SKM-1 treated with dmso at 0.1 percent for 144 hours (cell line): ENCODE measurements around the gene DDIT4.
"Not testable (repeated sequence)": the region's sequence is repeated elsewhere in the genome, so short reads cannot be mapped to it uniquely, and the experiment has no call there.

Experiments
- DNase-seq: peaks from one replicate; lab custom pipeline; 2025; ENCODE audit not compliant: unreplicated experiment; lab: John Stamatoyannopoulos, UW

The DDIT4 gene

DNA sequence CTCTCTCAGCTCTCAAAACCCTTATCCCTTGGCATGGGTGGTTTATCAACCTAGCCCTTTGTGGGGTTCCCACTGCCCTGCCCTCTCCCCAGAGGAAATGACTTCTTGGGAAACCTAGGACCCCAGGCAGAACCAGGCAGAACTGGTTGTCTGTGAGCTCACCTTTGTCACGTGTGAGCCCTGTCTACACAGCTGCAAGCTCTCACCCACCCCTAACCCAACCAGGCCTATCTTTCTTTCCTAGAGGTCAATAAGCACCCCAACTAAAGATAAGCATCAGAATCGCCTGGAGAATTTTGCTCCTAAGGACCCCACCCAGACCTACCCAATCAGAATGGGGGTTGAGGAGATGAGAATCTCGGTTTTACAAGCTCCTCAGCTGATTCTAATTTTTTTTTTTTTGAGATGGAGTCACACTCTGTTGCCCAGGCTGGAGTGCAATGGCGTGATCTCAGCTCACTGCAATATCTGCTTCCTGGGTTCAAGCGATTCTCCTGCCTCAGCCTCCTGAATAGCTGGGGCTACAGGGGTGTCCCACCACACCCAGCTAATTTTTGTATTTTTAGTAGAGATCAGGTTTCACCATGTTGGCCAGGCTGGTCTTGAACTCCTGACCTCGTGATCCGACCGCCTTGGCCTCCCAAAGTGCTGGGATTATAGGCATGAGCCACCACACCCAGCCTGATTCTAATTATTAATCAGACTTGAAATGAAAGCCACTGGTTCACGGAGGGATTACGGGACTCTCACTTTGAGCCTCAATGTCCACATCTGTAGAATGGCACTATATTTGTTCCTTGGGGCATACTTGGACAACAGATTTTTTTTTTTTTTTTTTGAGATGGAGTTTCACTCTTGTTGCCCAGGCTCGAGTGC lies 7.5 kb upstream of the DDIT4 start:
- no peak for DNase-seq

DNA sequence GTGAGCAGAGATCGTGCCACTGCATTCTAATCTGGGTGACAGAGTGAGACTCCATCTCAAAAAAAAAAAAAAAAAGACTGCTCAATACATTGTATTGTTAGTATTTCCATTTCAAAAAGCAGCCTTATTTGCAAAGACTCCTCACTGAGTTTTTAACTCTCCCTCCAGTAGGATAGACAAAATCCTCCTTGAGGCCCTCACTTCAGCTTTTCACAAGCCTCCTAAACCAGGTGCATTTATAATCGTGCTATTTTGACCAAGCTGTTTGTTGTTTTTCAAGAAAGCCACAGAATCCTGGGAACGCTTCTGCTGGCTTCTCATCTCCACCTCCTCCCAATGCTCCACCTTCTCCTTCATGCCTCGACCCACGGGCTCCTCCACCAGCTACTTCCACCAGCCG lies 6.3 kb upstream of the DDIT4 start:
- DNase-seq: no peak

DNA sequence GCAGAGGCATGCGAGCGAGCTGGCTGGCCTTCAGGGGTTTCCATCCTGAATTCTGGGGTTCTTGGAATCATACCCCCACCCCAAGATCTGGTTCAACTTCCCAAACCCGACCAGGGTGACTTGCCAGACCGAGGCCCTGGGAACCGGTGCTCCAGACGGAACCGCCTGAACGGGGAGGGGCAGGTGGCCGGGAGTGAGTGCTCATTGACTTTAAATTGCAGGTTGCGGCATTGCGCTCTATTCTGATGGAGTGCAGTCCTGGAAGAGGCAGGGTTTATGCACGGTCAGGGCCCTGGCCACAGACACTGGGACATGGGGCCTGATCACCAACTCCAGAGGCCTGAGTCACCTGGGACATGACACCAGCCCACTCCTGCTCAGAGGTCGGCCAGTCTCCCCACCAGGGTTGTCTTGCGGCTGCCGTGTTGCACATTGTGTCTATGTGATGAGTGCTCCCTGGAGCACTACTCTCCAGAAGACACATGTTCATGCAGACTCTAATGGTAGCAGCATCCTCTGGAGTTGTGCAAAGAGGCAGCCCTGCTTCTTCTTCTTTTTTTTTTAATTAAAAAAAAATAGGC lies 5.8 kb upstream of the DDIT4 start:
- DNase-seq: no peak

DNA sequence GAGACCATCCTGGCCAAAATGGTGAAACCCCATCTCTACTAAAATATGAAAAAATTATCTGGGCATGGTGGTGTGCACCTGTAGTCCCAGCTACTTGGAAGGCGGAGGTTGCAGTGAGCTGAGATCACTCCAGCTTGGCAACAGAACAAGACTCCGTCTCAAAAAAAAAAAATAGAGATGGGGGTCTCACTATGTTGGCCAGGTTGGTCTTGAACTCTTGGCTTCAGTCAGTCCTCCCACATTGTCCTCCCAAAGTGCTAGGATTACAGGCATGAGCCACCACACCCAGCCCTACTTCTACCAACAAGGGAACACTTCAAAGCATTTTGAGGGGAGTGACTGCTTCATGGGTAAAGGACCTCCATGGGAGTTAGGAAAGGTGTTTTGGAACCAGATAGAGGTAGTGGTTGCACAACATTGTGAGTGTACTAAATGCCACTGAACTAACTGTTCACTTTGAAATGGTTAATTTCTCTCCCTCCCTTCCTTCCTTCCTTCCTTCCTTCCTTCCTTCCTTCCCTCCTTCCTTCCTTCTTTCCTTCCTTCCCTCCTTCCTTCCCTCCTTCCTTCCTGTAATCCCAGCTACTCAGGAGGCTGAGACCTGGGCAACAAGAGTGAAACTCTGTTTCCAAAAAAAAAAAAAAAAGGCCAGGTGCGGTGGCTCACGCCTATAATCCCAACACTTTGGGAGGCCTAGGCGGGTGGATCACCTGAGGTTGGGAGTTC lies 5.1 kb upstream of the DDIT4 start:
- DNase-seq: not testable (repeated sequence)

DNA sequence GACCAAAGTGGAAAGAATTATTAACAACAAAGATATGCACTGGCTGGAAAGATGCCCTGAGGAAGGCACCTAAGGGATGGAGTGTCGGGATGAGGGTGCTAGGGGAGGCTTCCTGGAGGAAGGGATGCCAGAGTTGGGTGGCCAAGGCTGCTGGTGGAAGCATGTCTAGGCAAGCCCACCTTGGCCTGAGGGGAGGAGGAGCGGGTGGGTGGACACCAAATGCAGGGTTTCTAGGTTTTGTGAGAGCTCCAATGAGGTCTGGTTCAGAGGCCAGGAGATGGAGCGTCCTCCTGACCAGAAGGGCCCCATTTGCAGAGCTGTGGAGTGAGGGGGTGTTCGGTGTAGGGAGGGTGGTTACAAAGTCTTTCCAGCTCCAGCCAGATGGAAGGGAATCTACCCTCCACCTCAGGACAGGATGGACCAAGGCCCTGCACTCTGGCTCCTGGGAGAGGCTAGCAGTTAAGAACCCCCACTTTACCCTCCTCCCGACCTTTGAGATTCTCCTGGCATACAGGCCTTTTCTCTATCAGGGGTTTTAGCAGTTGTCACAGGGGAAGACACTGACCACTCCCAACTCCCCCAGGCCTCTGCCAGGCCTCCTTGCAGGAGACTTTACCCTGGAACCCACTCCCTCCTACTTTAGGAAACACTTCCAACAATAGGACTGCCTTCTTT lies 3.0 kb upstream of the DDIT4 start:
- DNase-seq: no peak

DNA sequence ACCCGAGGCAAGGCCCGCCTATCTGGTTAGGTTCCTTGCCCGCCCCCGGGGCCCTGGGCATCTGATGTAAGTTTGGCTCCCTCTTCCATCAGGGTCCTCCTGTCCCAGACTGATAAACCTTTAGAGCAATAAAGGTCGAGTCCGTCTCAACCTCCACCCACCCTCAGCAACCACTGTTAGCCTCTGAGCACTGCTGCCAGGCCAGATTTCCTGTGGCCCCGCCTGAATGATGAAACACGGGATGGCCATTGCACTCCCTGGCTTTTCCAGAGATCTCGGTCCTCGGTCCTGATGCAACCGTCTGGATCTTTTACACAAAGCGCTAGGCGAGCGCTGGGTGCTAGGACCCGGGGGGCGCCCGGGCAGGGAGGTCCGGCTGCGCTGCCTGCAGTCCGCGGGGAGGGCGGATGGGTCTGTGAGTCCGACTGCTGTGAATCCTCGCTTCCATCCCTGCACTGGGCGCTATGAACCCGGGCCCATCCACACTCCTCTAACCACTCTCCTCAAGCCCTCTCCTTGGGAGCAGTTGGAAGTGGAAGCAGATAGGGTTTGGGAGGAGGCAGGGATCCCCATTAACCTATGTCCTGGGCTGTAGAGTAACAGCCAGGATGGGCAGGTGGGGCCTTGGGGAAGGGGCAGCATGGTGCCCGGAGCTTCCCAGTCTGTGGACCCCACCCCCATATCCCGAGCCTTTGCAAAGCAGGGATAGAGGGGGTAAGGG lies 875 bp upstream of the DDIT4 start:
- peak; percentile 52 for DNase-seq

DNA sequence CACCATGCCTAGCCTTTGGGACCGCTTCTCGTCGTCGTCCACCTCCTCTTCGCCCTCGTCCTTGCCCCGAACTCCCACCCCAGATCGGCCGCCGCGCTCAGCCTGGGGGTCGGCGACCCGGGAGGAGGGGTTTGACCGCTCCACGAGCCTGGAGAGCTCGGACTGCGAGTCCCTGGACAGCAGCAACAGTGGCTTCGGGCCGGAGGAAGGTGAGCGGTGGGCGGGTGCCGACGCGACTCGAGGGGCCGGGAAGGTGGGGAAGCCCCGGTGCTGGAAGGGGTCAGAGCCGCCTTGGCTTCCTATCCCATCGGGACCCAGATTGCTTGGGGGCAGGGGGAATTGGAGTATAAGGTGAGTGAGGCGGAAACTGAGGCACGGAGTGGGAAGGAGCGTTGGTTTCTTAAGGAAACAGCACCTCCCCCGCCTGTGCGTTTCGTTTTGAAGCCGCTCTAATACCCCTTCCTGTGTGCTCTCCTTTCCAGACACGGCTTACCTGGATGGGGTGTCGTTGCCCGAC lies 547 bp downstream of the DDIT4 start:
- no peak for DNase-seq

DNA sequence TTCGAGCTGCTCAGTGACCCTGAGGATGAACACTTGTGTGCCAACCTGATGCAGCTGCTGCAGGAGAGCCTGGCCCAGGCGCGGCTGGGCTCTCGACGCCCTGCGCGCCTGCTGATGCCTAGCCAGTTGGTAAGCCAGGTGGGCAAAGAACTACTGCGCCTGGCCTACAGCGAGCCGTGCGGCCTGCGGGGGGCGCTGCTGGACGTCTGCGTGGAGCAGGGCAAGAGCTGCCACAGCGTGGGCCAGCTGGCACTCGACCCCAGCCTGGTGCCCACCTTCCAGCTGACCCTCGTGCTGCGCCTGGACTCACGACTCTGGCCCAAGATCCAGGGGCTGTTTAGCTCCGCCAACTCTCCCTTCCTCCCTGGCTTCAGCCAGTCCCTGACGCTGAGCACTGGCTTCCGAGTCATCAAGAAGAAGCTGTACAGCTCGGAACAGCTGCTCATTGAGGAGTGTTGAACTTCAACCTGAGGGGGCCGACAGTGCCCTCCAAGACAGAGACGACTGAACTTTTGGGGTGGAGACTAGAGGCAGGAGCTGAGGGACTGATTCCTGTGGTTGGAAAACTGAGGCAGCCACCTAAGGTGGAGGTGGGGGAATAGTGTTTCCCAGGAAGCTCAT lies 1.1 kb downstream of the DDIT4 start:
- DNase-seq: no peak

DNA sequence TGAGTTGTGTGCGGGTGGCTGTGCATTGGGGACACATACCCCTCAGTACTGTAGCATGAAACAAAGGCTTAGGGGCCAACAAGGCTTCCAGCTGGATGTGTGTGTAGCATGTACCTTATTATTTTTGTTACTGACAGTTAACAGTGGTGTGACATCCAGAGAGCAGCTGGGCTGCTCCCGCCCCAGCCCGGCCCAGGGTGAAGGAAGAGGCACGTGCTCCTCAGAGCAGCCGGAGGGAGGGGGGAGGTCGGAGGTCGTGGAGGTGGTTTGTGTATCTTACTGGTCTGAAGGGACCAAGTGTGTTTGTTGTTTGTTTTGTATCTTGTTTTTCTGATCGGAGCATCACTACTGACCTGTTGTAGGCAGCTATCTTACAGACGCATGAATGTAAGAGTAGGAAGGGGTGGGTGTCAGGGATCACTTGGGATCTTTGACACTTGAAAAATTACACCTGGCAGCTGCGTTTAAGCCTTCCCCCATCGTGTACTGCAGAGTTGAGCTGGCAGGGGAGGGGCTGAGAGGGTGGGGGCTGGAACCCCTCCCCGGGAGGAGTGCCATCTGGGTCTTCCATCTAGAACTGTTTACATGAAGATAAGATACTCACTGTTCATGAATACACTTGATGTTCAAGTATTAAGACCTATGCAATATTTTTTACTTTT lies 1.8 kb downstream of the DDIT4 start:
- no peak for DNase-seq

DNA sequence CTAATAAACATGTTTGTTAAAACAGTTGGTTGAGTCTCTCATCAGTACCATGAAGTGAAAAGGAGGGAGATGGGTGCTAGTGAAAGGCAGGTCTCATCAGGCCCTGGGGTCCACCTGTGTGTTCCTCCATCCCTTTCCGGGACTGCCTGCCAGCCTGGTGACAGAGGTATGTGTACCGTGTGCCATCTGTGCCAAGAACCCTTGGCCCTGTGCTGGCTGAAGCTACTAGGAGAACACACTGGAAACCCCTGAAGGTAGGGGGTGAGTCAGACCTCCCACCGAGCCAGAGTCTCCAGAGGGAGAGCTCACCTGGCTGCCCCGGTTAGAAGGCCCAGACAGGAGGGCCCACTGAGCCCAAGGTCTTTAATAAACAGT lies 2.3 kb downstream of the DDIT4 start:
- no peak for DNase-seq

DNA sequence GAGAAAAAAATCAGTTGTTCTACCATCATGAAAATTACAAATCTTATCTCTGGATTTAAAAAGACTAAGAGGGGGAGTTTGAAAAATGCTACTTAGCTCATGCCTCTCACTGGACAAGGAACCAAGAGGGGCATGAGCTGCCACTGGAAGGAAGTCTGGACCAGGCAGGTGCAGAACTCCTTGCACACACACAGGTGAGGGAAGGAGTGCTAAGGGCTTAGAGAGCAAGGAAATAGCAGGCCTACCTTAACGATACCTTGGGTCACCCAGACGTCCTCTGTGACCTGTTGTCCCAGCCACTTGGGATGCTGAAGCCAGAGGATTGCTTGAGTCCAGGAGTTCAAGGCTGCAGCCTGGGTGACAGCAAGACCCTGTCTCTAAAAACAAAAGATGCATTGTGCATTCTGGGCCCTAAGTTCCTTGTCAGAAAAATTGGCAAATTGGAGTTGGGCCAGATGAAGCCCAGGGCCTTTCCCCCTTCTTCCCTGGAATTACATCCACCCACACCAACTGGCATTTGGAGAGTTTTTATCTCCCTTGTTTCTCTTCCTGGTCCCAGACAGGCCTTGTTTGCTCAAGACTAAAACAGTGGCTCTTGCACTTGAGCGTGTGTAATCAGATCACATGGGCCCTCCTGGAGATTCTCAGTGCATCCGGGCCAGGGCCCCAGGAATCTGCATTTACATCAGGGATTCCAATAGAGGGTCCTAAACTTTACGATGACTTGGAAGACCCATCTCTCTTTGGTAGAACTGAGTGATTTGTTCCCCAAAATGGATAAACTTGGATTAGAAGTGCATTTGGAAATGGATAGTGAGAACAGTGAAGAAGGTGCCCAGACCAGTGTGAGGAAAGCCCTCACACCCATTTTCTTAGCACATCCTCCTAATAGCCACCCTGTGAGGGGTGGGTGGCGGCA lies 3.0 kb downstream of the DDIT4 start:
- no peak for DNase-seq

DNA sequence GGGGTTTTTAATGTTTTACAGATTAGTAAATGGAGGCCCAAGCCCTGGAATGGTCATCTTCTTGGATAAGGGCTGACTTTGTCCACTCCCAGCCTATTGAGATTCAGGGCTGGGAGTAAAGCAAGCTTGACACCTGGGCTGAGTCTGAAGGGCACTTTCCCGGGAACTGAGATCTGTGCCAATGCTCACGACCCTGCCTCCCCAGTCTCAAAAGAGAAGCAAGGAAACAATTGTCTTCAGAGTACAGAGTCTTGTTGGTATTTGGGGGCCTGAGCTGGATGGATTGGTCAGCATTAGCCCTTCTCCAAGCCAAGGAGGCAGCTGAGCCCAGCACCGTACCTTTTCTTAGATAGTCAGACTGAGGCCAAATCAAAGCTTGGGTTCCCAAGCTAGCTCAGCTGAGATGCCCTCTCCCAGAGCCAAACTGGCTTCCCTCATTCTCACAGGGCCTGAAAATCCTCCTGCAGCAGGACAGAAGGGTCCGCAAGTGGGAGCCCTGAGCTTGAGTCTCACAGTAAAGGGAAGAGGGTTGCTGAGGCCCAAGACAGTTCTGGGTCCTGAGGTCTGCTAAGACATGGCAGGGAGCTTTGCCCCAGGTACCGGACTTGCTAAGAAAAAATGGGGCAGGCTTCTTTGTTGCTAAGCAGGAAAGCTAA lies 3.7 kb downstream of the DDIT4 start:
- DNase-seq: no peak

DNA sequence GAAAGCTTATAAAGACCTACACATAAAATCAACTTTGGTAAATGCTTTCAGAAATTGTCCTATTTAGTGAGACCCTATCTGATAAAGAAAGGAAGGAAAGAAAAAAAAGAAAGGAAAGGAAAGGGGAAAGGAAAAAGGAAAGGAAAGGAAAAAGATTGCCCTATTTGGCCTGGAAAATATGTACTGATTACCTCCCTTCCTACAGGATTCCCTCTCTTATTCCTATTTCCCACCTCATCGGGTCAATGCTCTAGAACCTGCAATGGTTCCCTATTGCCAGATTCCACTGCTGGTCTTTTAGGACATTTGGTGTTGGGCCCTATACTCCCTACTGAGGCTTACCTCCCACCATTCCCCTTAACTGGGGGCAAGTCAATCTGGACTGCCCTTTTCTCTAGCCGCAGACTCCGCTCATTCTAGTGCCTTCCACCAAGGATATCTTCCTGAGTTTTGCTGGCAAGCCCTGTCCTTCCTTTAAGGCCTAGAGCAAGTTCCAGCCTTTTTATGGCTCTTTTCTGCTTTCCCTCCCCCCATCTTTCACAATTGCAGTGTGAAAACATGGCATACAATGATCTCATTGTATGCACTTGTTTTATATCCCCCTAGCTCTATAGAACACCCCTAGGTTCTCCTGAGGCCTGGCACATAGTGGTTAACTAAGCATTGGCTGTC lies 4.4 kb downstream of the DDIT4 start:
- DNase-seq: no peak

DNA sequence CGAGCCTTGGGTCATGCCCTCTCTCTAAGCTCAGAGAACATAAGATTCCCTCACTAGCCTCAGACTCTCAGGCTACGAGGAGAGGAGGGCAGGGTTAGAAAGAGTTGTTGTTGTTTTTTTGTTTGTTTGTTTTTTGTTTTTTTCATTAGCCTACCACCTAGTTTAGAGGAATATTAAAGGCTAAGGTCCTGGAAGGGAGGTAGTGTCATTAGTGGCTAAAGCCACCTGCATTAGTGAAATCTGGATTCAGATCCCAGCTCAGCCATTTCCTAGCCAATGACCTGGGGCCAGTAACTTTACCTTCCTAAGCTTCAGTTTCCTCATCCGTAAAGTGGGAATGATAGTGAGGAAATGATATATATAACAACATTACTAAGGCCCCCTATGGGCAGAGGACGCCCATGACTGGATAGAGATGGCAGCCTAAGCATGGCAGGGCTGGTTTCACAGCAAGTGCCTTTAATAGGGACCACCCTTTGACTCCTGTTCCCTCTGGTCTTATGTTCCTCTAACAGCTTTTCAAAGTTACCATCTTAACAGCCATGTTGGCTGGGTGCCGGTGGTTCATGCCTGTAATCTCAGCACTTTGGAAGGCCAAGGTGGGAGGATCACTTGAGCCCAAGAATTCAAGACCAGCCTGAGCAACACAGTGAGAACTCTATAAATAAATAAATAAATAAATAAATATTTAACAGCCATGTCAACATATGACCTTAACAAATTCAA lies 5.1 kb downstream of the DDIT4 start:
- no peak for DNase-seq

DNA sequence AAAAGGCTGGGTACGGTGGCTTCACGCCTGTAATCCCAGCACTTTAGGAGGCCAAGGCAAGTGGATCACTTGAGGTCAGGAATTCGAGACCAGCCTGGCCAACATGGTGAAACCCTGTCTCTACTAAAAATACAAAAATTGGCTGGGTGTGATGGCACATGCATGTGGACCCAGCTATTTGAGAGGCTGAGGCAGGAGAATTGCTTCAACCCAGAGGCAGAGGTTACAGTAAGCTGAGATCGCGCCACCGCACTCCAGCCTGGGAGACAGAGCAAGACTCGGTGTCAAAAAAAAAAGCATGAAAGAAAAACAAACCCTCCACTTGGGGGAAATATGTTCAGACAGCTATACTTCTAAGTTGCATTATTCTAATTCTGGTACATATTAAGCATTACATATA lies 5.9 kb downstream of the DDIT4 start:
- DNase-seq: not testable (repeated sequence)

DNA sequence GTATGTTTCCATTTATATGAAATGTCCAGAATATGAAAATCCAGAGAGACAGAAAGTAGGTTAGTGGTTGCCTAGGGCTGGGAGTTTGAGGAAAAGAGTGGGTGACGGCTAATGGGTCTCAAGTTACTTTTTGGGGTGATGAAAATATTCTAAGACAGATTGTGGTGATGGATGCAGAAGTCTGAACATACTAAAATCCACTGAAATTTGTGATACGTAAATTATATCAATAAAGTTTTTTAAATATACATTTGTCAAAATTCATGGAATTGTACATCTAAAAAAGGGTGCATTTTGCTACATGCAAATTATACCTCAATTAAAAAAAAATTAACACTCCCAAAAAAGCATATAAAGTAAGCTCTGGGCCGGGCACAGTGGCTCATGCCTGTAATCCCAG lies 9.4 kb downstream of the DDIT4 start:
- DNase-seq: no peak

DNA sequence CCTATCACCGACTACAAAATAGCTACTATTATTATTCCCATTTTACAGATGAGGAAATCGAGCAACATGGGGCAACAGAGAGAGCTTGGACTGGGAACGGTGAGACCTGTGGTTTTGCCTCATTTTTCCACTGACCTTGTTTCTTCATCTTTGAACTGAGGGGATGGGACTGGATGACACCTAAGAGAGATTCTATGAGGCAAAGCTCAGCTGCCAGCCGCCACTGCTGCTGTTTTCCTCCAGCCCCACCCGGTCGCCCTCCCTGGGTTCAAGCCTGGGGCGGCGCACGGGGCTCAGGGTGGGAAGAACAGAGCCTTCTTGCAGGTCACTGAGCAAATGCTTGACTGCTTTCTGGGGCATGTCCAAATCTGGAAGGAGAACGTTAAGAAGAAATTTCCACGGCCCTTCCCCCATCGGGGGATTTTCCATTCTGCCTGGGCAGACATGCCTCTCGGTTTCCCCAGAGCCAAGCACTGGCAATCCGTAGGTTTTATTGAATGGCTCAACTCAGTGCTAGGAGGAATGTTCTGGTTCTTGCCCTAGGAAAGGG lies 12.3 kb downstream of the DDIT4 start:
- no peak for DNase-seq
